GM19351 (cell line): ENCODE data around the gene CNN1.
"Not testable (repeated sequence)": the region's sequence is repeated elsewhere in the genome, so short reads cannot be mapped to it uniquely, and the experiment has no call there.

Experiments
- ATAC-seq: cut with Tn5 transposase; IDR thresholded peaks from one replicate; pipeline ENCODE4 v1.9.1; 2021; ENCODE audit warnings: mild to moderate bottlenecking, moderate library complexity; ENCODE audit not compliant: unreplicated experiment

Gene CNN1

GRCh38 chr19:11598746-11599145, 60.1 kb downstream of the CNN1 start:
- no peak for ATAC-seq

DNA sequence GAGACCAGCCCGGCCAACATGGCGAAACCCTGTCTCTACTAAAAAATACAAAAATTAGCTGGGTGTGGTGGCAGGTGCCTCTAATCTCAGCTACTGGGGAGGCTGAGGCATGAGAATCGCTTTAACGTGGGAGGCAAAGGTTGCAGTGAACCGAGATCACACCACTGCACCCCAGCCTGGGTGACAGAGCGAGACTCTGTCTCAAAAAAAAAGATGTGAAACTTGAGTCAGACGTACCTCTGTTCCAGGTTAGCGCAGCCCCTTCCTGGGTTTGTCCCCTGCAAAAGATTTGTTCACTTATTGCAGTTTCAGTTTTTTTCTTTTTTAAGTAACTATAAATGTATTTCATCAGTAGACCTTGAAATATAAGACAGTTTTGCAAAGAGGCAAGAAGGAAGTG, 61.1 kb downstream of the CNN1 start:
- not testable (repeated sequence) for ATAC-seq
